HG03521 (cell line): Measurements from ENCODE around the gene ATG16L1.
A peak's percentile ranks its signal among the peaks of the same experiment; 100 is the strongest.

Experiments
- ATAC-seq: cut with Tn5 transposase; IDR thresholded peaks from one replicate; pipeline ENCODE4 v1.9.1; 2021; ENCODE audit warnings: mild to moderate bottlenecking, moderate library complexity; ENCODE audit not compliant: unreplicated experiment

The ATG16L1 gene

DNA sequence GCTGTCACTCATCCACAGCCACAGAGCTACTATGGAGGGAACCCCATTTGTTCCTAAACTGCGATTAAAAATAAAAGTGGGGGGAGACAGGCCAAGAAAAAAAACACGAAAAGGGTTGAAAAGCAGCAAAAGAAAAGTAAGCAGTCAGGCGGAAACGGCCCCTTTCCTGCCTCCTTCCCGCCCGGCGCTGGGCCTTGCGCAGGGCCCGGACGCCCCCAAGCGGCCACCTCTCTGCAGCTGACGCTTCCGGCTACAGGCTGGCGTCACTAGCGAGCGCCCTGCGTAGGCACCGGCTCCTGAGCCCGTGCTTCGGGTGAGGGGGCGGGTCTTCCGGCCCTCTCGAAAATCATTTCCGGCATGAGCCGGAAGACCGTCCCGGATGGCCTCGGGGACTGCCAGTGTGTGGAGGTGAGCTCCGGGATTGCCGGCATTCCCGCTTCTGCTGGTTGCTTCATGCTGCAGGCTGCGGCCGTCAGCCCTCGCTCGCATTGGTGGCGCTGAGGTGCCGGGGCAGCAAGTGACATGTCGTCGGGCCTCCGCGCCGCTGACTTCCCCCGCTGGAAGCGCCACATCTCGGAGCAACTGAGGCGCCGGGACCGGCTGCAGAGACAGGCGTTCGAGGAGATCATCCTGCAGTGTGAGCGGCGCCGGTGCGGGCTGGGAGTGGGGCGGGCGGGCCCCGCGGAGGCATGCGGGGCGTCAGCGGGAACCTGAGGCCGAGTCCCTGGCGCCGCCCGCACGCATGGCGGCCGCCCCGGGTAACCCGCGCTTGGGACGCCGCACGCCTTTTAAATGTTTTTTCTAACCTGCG, at the start of gene ATG16L1:
Gene ATG16L1 (plus strand): TSS at position 368 of the 811 bp plus-strand sequence. CDS start 155 bp downstream, at position 523.
- peak; percentile 95 for ATAC-seq

DNA sequence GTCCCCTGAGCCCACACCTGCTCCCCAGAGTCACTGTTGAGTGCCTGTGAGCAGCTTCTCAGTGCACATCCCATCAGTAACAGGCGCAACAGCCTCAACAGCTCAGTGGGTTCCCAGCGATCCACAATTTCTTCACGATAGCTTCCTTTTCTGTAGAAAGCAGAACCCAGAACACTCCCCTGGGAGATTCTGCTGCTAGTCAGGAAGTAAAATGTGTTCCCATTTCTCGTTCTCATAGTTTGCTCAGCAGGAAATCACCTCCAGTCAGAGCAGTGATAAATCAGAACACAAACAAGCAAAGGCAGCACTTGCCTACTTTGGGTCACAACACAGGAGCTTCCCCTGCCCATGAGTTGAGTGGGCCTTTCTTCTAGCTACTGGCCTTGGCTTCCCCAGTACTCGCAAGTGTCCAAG, 48.9 kb upstream of the ATG16L1 start:
- ATAC-seq: no peak

DNA sequence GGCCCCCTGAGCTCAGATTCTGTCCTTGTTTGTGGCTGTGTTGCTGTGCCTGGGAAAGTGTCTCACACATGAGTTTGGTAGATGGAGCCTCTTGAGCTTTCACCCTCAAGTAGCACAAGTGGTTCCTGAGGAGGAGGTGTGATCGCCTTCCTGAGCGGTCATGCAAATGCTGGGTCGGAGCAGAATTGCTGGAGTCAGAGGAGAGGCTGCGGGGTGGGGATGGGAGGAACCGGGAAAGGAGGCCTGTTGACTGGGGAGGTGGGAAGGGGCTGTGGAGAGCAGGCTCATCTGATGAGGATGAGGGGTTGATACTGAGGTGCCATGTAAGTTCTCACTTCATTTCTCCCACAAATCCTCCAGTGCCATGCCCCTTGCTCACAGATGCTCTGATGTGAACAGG, 48.4 kb upstream of the ATG16L1 start:
- no peak for ATAC-seq

DNA sequence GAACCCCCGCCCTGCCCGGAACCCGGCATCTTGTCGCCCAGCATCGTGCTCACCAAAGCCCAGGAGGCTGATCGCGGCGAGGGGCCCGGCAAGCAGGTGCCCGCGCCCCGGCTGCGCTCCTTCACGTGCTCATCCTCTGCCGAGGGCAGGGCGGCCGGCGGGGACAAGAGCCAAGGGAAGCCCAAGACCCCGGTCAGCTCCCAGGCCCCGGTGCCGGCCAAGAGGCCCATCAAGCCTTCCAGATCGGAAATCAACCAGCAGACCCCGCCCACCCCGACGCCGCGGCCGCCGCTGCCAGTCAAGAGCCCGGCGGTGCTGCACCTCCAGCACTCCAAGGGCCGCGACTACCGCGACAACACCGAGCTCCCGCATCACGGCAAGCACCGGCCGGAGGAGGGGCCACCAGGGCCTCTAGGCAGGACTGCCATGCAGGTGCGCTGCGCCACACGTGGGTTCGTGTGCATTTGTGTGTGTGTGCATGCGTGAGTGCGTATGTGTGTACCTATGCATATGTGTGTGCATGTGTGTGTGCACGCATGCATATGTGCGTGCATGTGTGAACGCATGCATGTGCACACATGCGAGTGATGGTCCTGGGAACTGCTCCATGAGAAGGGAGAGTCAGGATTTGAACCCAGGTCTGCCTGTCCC, 47.1 kb upstream of the ATG16L1 start:
- no peak for ATAC-seq

DNA sequence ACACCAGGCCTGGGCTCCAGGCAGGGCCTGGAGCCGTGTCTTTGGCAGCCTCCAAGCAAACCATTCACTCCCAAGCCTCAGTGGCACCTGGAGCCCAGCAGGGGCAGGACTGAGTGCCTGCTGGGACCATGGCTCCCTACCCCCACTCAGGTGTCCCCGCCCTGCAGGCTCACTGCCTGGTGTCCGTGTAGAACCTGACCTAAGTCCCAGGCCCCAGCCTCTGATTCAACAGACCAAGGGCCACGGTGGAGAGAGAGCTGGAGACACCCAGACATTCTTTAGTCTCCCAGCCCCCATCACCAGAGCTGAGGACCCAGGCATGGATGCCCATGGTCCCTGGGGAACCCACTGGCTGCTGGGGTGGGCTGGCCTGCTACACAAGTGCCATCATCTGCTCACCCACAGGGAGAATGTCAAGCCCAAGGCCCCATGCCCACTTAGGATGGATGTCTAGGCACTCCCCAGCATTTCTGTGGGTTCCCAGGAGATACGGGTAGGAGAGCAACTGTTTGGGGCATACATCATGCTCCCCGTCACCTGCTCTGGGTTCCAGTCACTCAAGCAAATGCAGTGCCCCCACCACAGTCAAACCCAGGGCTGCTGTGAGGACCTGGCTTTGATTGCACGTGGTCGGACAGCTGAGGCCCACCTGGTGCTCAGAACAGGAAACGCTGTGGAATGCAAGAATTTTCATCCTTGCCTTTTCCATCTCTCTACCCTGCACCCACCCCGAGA, 42.9 kb upstream of the ATG16L1 start:
- no peak for ATAC-seq

DNA sequence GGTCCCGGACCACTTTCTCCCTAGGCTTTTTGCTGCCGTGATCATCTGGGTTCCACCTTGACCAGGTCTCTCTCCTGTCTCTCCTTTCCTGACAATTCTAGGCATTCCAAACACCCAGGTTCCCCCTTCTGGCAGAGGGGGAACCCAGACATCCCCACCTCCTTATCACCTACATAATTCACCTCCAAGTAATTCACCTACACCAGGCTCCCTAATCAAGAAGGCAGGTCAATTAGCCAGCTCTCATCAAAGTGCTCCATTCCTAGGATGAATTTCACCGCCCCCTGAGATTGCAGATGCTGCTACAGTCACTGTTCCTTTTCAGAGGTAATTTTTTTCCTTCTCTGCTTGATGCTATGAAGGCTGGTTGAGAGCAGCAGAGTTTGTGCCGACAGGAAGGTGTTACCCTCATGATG, 42.3 kb upstream of the ATG16L1 start:
- ATAC-seq: no peak

DNA sequence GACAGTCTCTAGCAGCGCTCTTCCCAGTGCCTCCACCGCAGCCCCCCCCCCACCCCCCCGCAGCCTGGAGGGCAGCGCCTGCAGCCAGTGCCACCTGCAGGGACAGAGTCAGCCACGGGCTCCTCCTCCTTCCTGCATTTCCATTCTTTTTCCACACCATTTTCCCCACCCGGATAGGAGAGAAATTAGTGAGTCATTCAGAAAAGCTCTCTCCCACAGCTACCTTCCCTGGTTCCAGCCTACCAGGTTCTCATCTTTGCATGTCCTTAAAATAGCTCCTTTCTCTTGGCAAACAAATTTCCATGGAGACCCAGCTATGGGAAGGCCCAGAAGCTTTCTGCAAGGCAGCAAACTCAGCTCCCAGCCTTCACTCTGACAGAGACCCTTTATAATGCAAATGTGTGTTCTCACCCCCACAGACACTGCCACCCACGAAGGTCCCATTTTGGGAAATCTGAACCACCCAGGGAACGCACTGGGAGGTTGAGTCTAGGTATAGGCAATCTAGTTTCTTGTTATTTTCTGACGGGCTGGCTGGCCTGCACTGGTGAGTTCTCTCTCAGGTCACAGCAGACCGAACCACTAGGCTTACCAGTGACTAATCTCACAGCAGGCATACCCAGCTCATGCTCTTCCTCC, 41.8 kb upstream of the ATG16L1 start:
- no peak for ATAC-seq

DNA sequence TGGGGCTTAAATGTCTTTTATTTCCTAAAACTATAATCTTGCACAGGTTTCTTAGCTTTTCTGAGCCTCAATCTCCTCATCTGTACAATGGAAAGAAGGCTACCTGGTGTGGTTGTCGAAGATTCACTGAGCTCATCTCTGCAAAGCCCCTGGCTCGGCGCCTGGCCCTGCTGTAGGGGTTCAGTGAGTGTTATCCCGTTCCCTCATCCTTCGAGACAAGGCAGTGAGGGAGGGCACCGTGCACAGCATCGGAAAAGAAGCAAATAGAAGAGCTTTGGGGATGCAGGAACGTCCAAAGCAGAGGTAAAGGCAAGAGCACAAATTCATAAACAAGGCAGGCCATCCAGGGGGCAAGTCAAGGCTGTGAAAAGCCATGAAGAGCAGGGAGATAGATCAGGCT, 41.2 kb upstream of the ATG16L1 start:
- no peak for ATAC-seq

DNA sequence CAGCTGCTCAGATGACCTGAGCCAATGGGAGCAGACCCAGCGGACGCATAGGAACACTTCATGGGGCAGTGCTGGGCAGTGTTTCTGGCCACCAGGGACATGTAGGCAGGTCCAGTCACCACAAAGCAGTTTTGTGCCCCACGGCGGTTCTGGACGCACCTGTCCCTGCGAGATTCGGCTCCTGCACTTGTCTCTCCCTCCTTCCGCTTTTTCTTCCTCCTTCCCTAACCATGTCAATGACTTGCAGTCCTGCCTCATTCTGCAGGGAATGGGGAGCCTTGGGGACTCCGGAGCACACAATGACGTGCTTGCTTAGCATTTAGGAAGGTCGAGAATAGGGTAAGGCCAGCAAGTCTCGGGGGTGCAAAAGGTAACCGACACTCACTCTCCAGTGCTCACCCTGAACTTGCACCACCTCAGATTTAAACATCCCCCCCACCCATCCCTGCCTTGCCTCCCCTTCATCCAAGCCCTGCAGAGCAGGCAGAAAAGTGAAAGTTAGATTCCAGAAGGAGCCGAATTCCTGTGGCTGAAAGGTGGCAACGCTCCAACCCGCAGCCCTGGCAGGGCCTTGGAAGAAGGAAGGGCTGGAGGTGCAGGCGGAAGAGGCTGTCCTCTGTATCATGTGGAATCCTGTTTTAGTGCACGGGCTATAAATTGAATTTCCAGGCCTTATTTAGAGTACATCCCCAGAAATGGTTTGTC, 40.5 kb upstream of the ATG16L1 start:
- no peak for ATAC-seq

DNA sequence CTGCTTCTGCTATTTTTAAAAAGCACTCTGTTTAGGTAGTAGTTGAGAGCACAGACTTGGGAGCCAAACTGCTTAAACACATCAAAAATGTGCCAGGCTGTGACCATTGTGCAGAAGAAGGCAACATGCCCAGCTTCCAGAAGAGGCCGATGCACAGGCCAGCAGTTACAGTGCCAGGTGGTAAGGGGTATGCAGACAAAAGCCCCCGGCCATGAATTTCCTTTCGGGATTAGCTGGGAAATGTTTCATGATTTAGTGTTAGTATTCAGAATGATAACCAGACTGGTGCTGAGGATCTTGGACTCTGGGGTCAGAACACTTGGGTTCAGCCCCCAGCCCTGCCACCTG, 40.0 kb upstream of the ATG16L1 start:
- ATAC-seq: no peak

DNA sequence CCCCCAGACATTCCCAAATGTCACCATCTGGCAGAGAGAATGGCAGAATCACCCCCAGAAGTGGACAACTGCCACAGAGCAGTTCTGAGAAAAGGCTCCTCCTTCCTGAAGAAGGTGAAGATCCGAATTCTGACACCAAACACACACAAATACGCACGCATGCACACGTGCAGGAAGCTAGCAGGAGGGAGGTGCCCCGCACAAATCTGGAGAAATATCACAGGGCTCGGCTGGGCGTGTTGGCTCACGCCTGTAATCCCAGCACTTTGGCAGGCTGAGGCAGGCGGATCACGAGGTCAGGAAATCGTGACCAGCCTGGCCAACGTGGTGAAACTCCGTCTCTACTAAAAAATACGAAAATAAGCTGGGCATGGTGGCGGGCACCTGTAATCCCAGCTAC, 38.5 kb upstream of the ATG16L1 start:
- no peak for ATAC-seq

DNA sequence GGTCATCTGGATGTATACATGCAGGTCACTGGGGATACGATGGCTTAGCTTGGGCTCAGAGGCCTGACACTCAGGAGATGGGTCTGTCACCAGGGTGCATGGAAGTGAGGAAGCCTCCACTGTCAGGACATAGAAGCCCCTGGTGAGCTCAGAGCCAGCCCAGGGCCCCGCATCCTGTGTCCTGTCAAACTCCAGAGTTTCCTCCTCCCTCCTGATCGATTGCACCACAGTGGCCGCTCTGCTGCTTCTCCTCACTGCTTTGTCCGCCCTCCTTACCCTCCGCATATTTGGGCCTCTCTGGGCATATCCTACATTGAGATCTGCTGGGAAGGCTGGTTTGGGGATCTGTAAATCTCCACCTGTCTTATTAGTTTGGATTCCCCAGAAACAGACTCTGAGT, 37.5 kb upstream of the ATG16L1 start:
- no peak for ATAC-seq

DNA sequence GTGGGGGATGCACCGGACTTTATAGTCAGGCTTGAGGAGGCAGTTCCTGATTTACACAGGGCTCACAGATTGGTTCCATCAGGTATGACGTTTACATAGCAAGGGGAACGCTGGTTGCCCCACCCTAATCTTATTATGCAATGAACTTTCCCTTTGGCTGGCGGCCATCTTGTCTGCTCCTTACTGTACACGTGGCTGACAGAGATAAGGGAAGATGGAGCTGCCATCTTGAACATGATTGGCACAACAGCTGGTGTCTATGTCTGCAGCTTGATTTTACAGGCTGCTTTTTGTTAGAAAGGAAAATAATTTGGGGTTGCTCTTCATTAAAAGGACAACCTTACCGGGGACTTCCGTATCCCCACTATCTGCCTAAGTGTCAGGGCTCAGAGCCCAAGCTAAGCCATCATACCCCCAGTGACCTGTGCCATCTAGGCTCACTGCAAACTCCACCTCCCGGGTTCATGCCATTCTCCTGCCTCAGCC, 33.5 kb upstream of the ATG16L1 start:
- no peak for ATAC-seq

DNA sequence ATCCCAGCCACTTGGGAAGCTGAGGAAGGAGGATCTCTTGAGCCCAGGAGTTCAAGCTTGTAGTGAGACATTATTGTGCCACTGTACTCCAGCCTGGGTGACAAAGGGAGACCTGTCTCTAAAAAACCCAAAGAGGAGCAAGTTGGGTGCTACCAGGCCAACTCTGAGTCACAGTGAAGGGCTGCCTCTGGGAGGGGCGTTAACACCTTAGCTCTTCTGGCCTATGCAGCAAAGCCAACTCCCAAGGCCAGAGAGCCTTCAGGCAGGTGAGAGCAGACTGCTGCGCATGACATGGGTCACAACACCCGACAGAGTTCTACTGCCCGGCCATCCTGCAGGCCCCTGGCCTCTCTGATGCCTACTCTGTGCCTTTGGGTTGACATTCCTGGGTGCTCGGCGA, 32.6 kb upstream of the ATG16L1 start:
- ATAC-seq: no peak

DNA sequence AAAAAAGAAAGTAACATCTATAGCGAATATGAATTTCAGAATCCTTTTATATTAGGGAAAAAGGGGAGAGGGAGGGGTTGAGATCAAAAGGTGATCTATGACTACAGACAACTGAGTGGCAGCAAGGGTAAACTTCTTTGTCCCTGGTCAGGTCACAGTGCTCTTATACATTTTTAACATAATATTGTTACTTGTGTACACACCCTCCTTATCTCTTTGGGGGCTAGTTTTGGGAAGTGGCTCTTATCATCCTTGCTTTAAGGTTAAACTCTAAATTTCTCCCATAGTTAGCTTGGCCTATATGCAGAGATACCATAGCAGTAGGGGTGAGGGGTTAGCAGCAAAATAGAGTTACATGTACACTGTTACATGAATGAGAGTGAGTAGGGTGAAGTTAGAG, 31.6 kb upstream of the ATG16L1 start:
- ATAC-seq: no peak

DNA sequence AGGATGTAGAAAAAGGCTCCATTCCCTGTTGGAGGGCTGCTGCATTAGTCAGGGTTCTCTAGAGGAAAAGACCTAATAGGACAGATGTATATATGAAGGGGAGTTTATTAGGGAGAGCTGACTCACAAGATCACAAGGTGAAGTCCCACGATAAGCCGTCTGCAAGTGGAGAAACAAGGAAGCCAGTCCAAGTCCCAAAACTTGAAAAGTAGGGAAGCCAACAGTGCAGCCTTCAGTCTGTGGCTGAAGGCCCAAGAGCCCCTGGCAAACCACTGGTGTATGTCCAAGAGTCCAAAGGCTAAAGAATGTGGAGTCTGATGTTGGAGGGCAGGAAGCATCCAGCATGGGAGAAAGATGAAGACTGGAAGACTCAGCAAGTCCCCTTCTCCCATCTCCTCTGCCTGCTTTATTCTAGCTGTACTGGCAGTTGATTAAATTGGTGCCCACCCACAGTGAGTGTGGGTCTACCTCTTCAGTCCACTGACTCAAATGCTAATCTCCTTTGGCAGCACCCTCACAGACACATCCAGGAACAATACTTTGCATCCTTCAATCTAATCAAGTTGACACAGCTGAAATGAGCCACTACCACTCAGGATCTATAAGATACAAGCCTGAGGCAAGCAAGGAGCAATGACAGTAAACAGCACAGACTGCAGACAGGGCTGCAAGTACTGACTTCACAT, 30.0 kb upstream of the ATG16L1 start:
- ATAC-seq: no peak

DNA sequence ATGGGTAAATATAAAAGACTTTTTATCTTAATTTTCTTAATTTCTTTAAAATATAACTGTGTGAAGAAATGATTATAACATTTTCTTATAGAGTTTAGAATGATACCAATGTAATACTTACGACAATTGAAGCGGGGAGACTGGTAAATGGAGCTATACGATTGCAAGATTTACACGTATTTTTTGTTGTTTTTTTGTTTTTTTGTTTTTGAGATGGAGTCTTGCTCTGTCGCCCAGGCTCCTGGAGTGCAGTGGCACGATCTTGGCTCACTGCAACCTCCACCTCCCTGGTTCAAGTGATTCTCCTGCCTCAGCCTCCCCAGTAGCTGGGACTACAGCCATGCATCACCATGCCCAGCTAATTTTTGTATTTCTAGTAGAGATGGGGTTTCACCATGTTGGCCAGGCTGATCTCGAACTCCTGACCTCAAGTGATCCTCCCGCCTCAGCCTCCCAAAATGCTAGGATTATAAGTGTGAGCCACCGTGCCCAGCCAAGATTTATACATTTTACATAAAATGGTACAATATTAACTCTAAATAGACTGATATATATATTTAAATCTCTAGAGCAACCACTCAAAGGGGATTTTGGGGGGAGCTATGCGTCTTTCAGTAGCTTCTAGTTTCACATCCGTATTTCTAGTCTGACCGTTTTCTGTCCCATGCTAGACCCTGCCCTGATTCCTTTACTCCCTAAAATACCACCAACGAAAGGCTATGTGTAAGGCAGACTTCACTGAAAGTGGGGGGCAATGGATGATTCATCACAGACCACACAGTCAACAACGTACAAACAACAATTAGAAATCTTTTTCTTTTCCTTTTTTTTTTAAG, 28.2 kb upstream of the ATG16L1 start:
- peak; percentile 76 for ATAC-seq

DNA sequence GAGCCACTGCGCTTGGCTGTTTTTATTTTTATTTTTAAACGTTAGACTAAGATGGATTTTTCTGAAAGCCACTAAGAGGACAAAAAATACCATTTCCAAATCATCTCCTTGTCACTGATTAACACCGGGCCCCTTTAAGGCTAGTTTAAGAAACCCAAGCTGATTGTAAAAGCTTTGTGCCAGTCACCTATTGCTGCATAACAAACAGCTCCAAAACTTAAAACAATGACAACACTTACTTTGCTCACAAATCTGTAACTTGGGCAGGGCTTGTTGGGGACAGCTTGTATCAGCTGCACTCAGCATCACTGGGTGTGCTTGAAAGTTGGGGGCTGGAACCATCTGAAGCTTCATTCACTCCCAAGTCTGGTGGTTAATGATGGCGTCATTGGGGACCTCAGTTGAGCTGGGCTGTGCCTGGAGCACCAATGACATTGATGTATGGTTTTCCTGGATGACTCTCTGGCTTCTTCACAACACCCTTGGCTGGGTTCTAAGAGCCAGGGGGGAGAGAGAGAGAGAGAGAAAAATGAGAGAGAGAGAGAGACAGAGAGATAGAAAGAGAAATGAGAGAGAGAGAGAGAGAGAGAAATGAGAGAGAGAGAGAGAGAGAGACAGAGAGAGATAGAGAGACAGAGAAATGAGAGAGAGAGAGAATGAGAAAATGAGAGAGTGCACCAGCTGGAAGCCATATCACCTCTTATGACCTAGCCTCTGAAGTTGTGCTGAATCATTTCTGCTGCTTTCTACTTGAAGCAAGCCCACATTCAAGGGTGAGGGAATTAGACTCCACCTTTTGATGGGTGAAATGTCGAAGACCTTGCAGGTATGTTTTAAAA, 26.0 kb upstream of the ATG16L1 start:
- ATAC-seq: no peak
